ENCODE data around the gene QPRT.

GRCh38 chr16:29729116-29729521, 50.1 kb downstream of the QPRT start:
- TF ChIP-seq CTCF (conservative IDR thresholded peaks at IDR 0.05) (peak; percentile 84), EZH2 (IDR thresholded peaks at IDR 0.05; ENCODE audit: low read depth) (no peak)
